Measurements from ENCODE around the gene MRLN.

DNA sequence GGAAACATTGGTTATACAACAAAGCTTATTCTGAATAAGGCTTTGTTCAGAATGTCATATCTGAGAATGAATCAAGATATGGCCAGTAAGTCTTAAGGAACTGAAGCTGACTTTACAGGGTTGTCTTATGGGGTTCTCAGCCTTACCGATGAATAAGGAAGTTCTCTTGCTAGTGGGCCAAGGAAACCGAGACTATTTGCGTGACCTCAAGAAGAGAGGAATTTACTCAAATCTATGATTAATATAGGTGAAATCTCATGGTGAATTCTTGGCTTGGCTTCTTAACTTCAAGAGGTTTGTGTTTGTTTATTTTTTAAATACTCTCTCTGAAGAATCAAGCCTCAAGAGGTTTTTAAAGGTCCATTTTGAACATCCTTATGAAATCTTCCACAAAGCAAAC lies 4.7 kb upstream of the MRLN start:
- TF ChIP-seq CTCF (IDR thresholded peaks at IDR 0.05; ENCODE audit: poor library complexity, severe bottlenecking) (no peak), POLR2AphosphoS5 (IDR thresholded peaks at IDR 0.05) (no peak), SMC3 (conservative IDR thresholded peaks at IDR 0.05; ENCODE audit: poor library complexity) (no peak), EZH2 (IDR thresholded peaks at IDR 0.05; ENCODE audit: borderline replicate concordance, insufficient read depth, low read length, poor library complexity, severe bottlenecking) (no peak), RAD21 (conservative IDR thresholded peaks at IDR 0.05) (no peak), REST (IDR thresholded peaks at IDR 0.05; ENCODE audit: borderline replicate concordance) (no peak)

Data from neural cell (in vitro differentiated cells).